Coronary artery (tissue), 2 donors: ENCODE measurements around the gene ZMIZ1.

Source experiments
- DNase-seq: peaks from one replicate; pipeline ENCODE4 v3.0.0-alpha.2; 2017; ENCODE audit warnings: low spot score
- H3K27ac ChIP-seq, 2 donors: fragments of 200-600 bp; sonication (generic); one replicate each; pipeline ENCODE4 v1.5.1; 2016 to 2019
- H3K4me3 ChIP-seq: fragments of 200-600 bp; sonication (generic); 2 replicates; pipeline ENCODE4 v1.5.1; 2016; ENCODE audit warnings: mild to moderate bottlenecking, moderate library complexity
- TF ChIP-seq, protein P1 (sequence below): fragments of 200-600 bp; sonication (generic); IDR thresholded peaks from one replicate; pipeline ENCODE4 v1.5.1; 2019; ENCODE audit warnings: antibody characterized with exemption

The ZMIZ1 gene

DNA sequence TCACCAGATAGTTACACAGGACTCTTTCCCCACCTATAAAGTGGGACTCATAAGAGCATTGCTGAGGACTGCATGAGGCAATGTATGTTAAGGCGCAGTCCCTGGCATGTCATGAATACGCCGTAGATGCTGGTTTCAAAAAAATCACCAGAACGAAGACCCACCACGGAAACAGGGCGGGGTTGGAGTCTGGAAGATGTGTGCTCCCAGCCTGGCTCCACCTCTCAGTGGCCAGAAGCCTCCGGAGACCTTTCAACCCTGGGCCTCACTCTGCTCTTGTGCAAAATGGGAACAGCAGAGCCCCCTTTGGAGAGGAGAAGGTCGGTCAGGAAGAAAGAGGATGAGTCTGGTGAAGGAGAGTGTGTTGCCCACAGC, 12.4 kb upstream of the ZMIZ1 start:
- H3K27ac ChIP-seq = no peak overlapping the region
- H3K4me3 ChIP-seq = no peak overlapping the region
- DNase-seq = peak; percentile 69
- TF ChIP-seq, protein P1, sequence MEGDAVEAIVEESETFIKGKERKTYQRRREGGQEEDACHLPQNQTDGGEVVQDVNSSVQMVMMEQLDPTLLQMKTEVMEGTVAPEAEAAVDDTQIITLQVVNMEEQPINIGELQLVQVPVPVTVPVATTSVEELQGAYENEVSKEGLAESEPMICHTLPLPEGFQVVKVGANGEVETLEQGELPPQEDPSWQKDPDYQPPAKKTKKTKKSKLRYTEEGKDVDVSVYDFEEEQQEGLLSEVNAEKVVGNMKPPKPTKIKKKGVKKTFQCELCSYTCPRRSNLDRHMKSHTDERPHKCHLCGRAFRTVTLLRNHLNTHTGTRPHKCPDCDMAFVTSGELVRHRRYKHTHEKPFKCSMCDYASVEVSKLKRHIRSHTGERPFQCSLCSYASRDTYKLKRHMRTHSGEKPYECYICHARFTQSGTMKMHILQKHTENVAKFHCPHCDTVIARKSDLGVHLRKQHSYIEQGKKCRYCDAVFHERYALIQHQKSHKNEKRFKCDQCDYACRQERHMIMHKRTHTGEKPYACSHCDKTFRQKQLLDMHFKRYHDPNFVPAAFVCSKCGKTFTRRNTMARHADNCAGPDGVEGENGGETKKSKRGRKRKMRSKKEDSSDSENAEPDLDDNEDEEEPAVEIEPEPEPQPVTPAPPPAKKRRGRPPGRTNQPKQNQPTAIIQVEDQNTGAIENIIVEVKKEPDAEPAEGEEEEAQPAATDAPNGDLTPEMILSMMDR = no peak

DNA sequence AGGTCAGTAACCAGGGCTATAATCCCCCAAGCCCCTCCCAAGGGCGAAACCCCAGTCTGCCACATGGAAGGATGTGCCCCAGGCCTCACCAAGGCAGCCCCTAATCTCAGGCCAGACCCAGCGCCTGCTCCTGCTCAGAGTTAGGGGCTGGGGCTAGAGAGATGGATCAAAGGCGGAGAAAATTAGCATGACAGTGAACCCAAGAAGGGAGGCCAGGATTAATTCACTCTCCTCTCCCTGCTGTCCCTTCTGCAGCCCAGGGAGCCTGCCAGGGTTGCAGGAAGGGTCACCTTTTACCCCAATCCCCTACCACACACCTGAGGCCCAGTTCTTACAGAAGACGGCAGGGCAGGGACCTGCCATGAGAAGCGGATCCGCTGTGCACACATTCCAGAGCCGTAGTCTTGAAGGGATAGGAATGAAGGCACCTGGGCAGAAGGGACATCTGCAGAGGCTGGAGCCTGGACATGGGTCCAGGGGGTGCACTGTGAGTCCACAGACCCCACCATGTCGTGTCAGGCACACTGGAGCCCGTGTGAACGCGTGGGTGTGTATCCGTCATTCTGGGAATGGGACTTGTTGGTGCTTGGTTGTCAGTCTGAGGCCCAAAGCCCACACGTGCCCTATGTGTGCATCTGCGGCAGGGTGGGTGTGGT, 11.9 kb upstream of the ZMIZ1 start:
- Histone ChIP-seq H3K27ac (no peak overlapping the region), H3K4me3 (no peak overlapping the region)
- TF ChIP-seq, protein P1 = no peak
- peak; percentile 52 for DNase-seq

- Histone ChIP-seq H3K4me3 (no peak overlapping the region), H3K27ac (no peak overlapping the region)
- DNase-seq = peak; percentile 31
- TF ChIP-seq, protein P1 = no peak
Observed at GRCh38 chr10:79057481-79058275, 11.1 kb upstream of the ZMIZ1 start.

- TF ChIP-seq, protein P1 = no peak
- Histone ChIP-seq H3K4me3 (no peak overlapping the region), H3K27ac (peak overlapping the region in 1 of 2 donors; percentile 7)
- DNase-seq = no peak
Observed at GRCh38 chr10:79058899-79059841, 9.6 kb upstream of the ZMIZ1 start.

DNA sequence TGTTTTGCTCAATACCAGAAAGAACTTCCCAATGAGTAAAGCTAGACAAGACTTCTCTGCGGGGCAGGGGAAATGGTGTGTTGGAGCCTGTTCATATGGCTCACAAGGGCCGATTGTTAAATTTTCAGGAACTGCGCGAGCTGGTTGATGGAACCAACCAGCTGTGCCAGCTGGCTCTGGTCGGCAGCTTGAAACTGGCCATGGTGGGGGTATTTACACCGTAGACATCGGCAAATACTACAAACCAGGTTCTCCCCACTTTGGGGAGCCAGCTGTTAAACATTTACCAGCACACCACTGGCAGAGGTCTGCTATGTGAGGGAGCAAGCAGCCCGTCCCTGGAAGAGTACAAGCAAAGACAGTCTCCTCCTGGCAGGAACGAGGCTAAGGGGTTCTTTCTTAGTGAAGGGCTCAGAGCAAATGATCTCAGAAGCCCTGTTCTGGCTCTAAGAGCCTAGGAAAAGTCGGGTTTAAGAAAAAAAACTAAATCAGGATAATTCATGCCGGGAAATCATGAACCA, 8.8 kb upstream of the ZMIZ1 start:
- peak; percentile 65 for DNase-seq
- Histone ChIP-seq H3K4me3 (no peak overlapping the region), H3K27ac (no peak overlapping the region)
- TF ChIP-seq, protein P1 = no peak

GRCh38 chr10:79060641-79061255, 8.0 kb upstream of the ZMIZ1 start:
- Histone ChIP-seq H3K4me3 (no peak overlapping the region), H3K27ac (no peak overlapping the region)
- peak; percentile 41 for DNase-seq
- TF ChIP-seq, protein P1 = no peak
